K562 (cell line): ENCODE measurements around the gene CHSY1. TPM values are rescaled to one million over a fixed set of nuclear protein-coding genes. Genes with fewer than 3 reads are reported as not detected.

Source experiments
- CHCHD3 ChIP-seq: fragments of 250-450 bp; sonication (Bioruptor Pico); IDR thresholded peaks from 2 replicates; pipeline ENCODE4 v2.1.2; 2022; ENCODE audit warnings: mild to moderate bottlenecking
- FOXA3 ChIP-seq, 2 experiments: fragments of 450-650 bp in 1 of 2; sonication (generic) in 1 of 2; formaldehyde crosslinking; IDR thresholded peaks in 1 of 2; conservative IDR thresholded peaks in 1 of 2; 2 replicates each; pipeline versions ENCODE4 v1.4.0 to v1.8.0; 2020 to 2022; ENCODE audit warnings: mild to moderate bottlenecking in 2 of 2, missing genetic modification reagents in 1 of 2
- FOXK2 ChIP-seq, 2 experiments: fragments of 450-650 bp; IDR thresholded peaks in 1 of 2; conservative IDR thresholded peaks in 1 of 2; 2 replicates each; pipeline ENCODE4 v1.6.1; 2016; ENCODE audit warnings: low read depth in 2 of 2, mild to moderate bottlenecking in 1 of 2
- NFIX ChIP-seq: fragments of 250-450 bp; sonication (Bioruptor Pico); IDR thresholded peaks from 2 replicates; pipeline ENCODE4 v1.4.0; 2020; ENCODE audit warnings: low read depth, mild to moderate bottlenecking, moderate library complexity
- PRPF4 ChIP-seq: fragments of 200-400 bp; formaldehyde crosslinking; IDR thresholded peaks from one replicate; pipeline ENCODE4 v1.6.1; 2017; ENCODE audit warnings: low read length, low read depth, mild to moderate bottlenecking; ENCODE audit not compliant: insufficient read depth, poor library complexity, severe bottlenecking
- PTRF ChIP-seq: fragments of 450-650 bp; IDR thresholded peaks from 2 replicates; pipeline ENCODE4 v1.6.1; 2016; ENCODE audit warnings: mild to moderate bottlenecking, missing genetic modification characterization, missing compliant biosample characterization
- SLC30A9 ChIP-seq: fragments of 250-450 bp; sonication (Bioruptor Pico); IDR thresholded peaks from 2 replicates; pipeline ENCODE4 v1.8.0; 2022; ENCODE audit warnings: mild to moderate bottlenecking, moderate library complexity
- SRSF9 ChIP-seq: fragments of 200-400 bp; formaldehyde crosslinking; IDR thresholded peaks from 2 replicates; pipeline ENCODE4 v1.6.1; 2017; ENCODE audit warnings: low read depth, low read length, borderline replicate concordance
- TAF7 ChIP-seq: fragments of 450-650 bp; IDR thresholded peaks from 2 replicates; pipeline ENCODE4 v1.6.1; 2016; ENCODE audit warnings: missing genetic modification characterization, missing compliant biosample characterization
- TCF3 ChIP-seq: sonication (generic); formaldehyde crosslinking; IDR thresholded peaks from 2 replicates; pipeline ENCODE4 v1.4.0; 2020; ENCODE audit warnings: mild to moderate bottlenecking, missing genetic modification reagents
- TOE1 ChIP-seq, 2 experiments: fragments of 450-650 bp in 1 of 2; sonication (generic) in 1 of 2; formaldehyde crosslinking in 1 of 2; IDR thresholded peaks; 2 replicates each; pipeline versions ENCODE4 v1.7.1 to v1.8.0; 2016 to 2022; ENCODE audit warnings: borderline replicate concordance in 2 of 2, mild to moderate bottlenecking in 2 of 2, antibody characterized with exemption in 1 of 2, inconsistent platforms in 1 of 2, low read depth in 1 of 2, missing genetic modification reagents in 1 of 2, moderate library complexity in 1 of 2
- ZNF174 ChIP-seq: fragments of 250-450 bp; sonication (Bioruptor Pico); IDR thresholded peaks from 2 replicates; pipeline ENCODE4 v1.4.0; 2020; ENCODE audit warnings: mild to moderate bottlenecking
- ZNF316 ChIP-seq: fragments of 450-650 bp; IDR thresholded peaks from 2 replicates; pipeline ENCODE4 v1.6.1; 2016
- polyA plus RNA-seq, 8 experiments: library from polyadenylated mRNA; depleted of rRNA in 4 of 8; stranded (reverse) in 5 of 8; unstranded in 3 of 8; fragments of >200 nt; fragmentation: Nextera tagmentation in 2 of 8; fragmentation: Illumina TruSeq in 1 of 8; extraction: Ambion mirVana in 2 of 8; extraction: Trizol in 1 of 8; gene quantifications; 2 replicates each; pipeline versions ENCODE4 v1.2.1 to v1.2.3, GENCODE V29; 2011 to 2014; ENCODE audit warnings: inconsistent platforms in 1 of 8, missing spikeins in 1 of 8
- total RNA-seq, 7 experiments: library from RNA; depleted of rRNA in 6 of 7; stranded (reverse); fragments of >200 nt in 6 of 7; fragmentation: Illumina TruSeq in 2 of 7; extraction: Trizol in 2 of 7; gene quantifications; 2 replicates each; pipeline versions ENCODE4 v1.2.1 to v1.2.3, GENCODE V29; 2011 to 2021; ENCODE audit warnings: low replicate concordance in 1 of 7
- TF ChIP-seq, protein P1 (sequence below), 2 experiments: fragments of 200-800 bp in 1 of 2; sonication (Bioruptor generic) in 1 of 2; sonication (generic) in 1 of 2; formaldehyde crosslinking in 1 of 2; IDR thresholded peaks in 1 of 2; conservative IDR thresholded peaks in 1 of 2; 2 replicates each; pipeline versions ENCODE4 v1.5.0 to v1.6.1; 2016 to 2020; ENCODE audit warnings: missing compliant biosample characterization in 1 of 2, missing genetic modification characterization in 1 of 2, missing genetic modification reagents in 1 of 2
- TF ChIP-seq, protein P2 (sequence below), 2 experiments: fragments of 150-350 bp in 1 of 2; IDR thresholded peaks; 2 replicates each; pipeline ENCODE4 v1.6.1; 2012 to 2016; ENCODE audit warnings: low read depth in 2 of 2, low read length in 2 of 2, mild to moderate bottlenecking in 1 of 2, moderate library complexity in 1 of 2
- TF ChIP-seq, protein P3 (sequence below): IDR thresholded peaks from 3 replicates; pipeline ENCODE4 v1.6.1; 2011; ENCODE audit warnings: borderline replicate concordance, mild to moderate bottlenecking; ENCODE audit not compliant: insufficient read length, insufficient read depth

CHSY1 gene
- total and polyA plus RNA-seq, 9 of the 15 experiments (the other 6 are each of a cell fraction or from before 2014, with no cell fraction given): 7.0 to 16.4 (median 13.4) TPM

DNA sequence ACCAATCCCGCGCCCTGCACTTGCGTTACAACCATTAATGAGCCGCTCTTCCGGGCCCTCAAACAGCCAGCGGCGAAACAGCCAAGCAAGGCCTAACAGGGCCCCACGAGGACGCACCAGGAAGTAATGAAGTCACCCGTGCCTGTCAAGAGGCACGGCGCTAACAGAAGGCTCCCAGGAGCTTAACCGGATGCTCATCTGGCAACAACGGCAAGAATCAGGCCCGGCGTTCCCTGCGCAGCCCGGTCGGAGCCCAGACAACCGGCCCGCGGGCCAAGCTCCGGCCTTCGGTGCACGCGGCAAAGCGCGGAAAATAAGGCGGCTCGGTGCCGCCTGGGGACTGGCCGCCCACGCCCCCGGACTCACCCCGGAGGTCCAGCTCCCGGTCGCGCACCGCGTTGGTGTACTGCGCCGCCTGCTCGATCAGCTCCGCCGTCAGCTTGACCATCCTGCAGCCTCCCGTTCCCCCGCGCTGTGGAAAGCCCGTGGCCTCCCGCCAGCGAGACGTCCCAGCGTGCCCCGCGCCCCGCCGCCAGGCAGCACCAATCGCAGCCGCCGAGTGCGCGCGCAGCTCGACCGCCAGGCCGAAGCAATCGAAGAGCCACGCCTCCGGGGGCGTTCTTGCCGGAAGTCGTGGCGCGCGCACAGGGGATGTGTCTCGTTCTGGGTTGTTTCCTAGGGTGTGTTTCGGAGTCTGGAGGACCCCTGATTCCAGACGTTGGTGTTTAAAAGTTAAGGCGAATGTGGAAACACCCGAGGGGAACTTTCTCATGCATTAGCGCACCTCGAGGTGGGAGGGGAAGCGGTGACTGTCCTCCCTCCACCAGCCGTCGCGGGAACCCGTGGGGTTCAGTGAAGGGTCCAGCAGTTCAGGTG is 43.1 kb upstream of the CHSY1 start, which contains the start of gene SNRPA1 (continued):
- TF ChIP-seq, protein P1, sequence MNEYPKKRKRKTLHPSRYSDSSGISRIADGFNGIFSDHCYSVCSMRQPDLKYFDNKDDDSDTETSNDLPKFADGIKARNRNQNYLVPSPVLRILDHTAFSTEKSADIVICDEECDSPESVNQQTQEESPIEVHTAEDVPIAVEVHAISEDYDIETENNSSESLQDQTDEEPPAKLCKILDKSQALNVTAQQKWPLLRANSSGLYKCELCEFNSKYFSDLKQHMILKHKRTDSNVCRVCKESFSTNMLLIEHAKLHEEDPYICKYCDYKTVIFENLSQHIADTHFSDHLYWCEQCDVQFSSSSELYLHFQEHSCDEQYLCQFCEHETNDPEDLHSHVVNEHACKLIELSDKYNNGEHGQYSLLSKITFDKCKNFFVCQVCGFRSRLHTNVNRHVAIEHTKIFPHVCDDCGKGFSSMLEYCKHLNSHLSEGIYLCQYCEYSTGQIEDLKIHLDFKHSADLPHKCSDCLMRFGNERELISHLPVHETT (CRISPR knock-in tag; conservative IDR thresholded peaks at IDR 0.05 in 1 of 2, IDR thresholded peaks at IDR 0.05 in 1 of 2): peak in 1 of 2 experiments; percentile 96; a peak in 2 of 4 replicates
- TF ChIP-seq TOE1 (IDR thresholded peaks at IDR 0.05; ENCODE audit: borderline replicate concordance) (peak; percentile 86), TOE1 (CRISPR knock-in tag; IDR thresholded peaks at IDR 0.05; ENCODE audit: borderline replicate concordance, low read depth) (no peak), PTRF (no peak), FOXA3 (CRISPR knock-in tag; conservative IDR thresholded peaks at IDR 0.05 in 1 of 2, IDR thresholded peaks at IDR 0.05 in 1 of 2) (peak in 1 of 2 experiments; percentile 77; a peak in 2 of 4 replicates), NFIX (no peak), SLC30A9 (no peak), ZNF316 (peak; percentile 24; the same call in 1 of the 2 replicates), SRSF9 (no peak), TAF7 (tag) (no peak), FOXK2 (conservative IDR thresholded peaks at IDR 0.05 in 1 of 2, IDR thresholded peaks at IDR 0.05 in 1 of 2; ENCODE audit: low read depth in 2 of 2) (peak; percentile 89 to 92; a peak in 3 of 4 replicates), ZNF174 (CRISPR knock-in tag) (no peak), TCF3 (CRISPR knock-in tag) (peak; percentile 33; the same call in 1 of the 2 replicates), PRPF4 (no peak), CHCHD3 (CRISPR knock-in tag) (no peak)
- TF ChIP-seq, protein P2, sequence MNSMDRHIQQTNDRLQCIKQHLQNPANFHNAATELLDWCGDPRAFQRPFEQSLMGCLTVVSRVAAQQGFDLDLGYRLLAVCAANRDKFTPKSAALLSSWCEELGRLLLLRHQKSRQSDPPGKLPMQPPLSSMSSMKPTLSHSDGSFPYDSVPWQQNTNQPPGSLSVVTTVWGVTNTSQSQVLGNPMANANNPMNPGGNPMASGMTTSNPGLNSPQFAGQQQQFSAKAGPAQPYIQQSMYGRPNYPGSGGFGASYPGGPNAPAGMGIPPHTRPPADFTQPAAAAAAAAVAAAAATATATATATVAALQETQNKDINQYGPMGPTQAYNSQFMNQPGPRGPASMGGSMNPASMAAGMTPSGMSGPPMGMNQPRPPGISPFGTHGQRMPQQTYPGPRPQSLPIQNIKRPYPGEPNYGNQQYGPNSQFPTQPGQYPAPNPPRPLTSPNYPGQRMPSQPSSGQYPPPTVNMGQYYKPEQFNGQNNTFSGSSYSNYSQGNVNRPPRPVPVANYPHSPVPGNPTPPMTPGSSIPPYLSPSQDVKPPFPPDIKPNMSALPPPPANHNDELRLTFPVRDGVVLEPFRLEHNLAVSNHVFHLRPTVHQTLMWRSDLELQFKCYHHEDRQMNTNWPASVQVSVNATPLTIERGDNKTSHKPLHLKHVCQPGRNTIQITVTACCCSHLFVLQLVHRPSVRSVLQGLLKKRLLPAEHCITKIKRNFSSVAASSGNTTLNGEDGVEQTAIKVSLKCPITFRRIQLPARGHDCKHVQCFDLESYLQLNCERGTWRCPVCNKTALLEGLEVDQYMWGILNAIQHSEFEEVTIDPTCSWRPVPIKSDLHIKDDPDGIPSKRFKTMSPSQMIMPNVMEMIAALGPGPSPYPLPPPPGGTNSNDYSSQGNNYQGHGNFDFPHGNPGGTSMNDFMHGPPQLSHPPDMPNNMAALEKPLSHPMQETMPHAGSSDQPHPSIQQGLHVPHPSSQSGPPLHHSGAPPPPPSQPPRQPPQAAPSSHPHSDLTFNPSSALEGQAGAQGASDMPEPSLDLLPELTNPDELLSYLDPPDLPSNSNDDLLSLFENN (IDR thresholded peaks at IDR 0.05; ENCODE audit: low read depth in 2 of 2, low read length in 2 of 2): peak; percentile 45 to 96; a peak in 3 of 4 replicates
- TF ChIP-seq, protein P3, sequence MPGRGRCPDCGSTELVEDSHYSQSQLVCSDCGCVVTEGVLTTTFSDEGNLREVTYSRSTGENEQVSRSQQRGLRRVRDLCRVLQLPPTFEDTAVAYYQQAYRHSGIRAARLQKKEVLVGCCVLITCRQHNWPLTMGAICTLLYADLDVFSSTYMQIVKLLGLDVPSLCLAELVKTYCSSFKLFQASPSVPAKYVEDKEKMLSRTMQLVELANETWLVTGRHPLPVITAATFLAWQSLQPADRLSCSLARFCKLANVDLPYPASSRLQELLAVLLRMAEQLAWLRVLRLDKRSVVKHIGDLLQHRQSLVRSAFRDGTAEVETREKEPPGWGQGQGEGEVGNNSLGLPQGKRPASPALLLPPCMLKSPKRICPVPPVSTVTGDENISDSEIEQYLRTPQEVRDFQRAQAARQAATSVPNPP: no peak
